Hepatocyte (in vitro differentiated cells): ENCODE results near the gene TNFSF4.

Experiments used
- EZH2 ChIP-seq: fragments of 200-600 bp; sonication (generic); IDR thresholded peaks from 2 replicates; pipeline ENCODE4 v1.6.1; 2016; ENCODE audit warnings: antibody characterized with exemption, mild to moderate bottlenecking, borderline replicate concordance
- EZH2phosphoT487 ChIP-seq: fragments of 200-600 bp; sonication (generic); IDR thresholded peaks from one replicate; pipeline ENCODE4 v1.6.1; 2018; ENCODE audit warnings: antibody characterized with exemption, mild to moderate bottlenecking, low read depth, moderate library complexity; ENCODE audit not compliant: unreplicated experiment, severe bottlenecking
- TF ChIP-seq, protein P1 (sequence below): fragments of 200-600 bp; sonication (generic); IDR thresholded peaks from 2 replicates; pipeline ENCODE4 v1.5.1; 2016; ENCODE audit warnings: antibody characterized with exemption, mild to moderate bottlenecking; ENCODE audit not compliant: poor library complexity

DNA sequence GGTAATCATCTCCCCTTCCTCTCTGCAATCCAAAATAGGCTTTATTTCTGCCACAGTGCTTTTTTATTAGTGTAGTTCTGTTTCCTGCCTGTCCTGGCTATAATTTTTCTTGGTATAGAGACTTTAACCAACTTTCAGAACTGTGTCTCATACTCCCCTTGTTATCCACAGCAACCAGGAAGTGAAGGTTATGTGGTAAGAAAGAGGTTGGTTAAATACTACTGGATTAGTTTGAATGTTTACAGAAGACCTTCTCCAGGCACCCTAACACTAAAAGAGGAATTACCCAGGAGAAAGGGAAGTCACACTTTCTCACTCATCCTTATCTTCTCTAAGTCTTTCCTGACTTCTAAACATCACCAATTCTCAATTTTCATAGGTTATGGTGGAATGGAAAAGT is 17.8 kb upstream of the TNFSF4 start:
- TF ChIP-seq, protein P1, sequence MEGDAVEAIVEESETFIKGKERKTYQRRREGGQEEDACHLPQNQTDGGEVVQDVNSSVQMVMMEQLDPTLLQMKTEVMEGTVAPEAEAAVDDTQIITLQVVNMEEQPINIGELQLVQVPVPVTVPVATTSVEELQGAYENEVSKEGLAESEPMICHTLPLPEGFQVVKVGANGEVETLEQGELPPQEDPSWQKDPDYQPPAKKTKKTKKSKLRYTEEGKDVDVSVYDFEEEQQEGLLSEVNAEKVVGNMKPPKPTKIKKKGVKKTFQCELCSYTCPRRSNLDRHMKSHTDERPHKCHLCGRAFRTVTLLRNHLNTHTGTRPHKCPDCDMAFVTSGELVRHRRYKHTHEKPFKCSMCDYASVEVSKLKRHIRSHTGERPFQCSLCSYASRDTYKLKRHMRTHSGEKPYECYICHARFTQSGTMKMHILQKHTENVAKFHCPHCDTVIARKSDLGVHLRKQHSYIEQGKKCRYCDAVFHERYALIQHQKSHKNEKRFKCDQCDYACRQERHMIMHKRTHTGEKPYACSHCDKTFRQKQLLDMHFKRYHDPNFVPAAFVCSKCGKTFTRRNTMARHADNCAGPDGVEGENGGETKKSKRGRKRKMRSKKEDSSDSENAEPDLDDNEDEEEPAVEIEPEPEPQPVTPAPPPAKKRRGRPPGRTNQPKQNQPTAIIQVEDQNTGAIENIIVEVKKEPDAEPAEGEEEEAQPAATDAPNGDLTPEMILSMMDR = no peak
- TF ChIP-seq EZH2phosphoT487 = no peak
- TF ChIP-seq EZH2 = no peak
